ENCODE measurements around the gene ALLC.
"Not testable (repeated sequence)": the region's sequence is repeated elsewhere in the genome, so short reads cannot be mapped to it uniquely, and the experiment has no call there.

The ALLC gene

DNA sequence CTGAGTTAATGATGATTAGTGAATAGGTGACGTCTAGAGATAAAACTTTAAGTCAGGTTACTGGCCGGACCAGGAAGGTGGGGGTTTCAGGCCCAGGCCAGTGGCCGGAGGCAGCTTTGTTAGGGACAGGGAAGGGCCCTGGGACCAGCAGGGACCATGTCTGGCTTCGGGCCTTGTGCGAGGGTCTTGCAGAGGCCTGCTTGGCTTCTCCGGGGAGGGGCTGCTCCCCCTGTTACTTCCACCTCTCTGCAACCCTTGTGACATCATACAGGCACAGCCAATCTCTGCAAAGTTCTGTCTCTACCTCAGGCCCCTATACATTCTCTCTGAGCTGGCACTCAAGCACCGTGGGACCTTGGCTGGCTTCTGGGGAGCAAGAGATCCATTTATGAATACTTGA is at the start of gene ALLC:
TSS of gene ALLC (plus strand) at position 320 of the 400 bp plus-strand sequence. CDS start 12,958 bp downstream, outside the sequence.
- in situ Hi-C loops (cut with MboI; ENCODE audit: low sequenced_read_pairs) = loop anchor here (25.0 kb wide), 1 partner anchor 1546 kb away; no protein-coding TSS in a partner anchor

DNA sequence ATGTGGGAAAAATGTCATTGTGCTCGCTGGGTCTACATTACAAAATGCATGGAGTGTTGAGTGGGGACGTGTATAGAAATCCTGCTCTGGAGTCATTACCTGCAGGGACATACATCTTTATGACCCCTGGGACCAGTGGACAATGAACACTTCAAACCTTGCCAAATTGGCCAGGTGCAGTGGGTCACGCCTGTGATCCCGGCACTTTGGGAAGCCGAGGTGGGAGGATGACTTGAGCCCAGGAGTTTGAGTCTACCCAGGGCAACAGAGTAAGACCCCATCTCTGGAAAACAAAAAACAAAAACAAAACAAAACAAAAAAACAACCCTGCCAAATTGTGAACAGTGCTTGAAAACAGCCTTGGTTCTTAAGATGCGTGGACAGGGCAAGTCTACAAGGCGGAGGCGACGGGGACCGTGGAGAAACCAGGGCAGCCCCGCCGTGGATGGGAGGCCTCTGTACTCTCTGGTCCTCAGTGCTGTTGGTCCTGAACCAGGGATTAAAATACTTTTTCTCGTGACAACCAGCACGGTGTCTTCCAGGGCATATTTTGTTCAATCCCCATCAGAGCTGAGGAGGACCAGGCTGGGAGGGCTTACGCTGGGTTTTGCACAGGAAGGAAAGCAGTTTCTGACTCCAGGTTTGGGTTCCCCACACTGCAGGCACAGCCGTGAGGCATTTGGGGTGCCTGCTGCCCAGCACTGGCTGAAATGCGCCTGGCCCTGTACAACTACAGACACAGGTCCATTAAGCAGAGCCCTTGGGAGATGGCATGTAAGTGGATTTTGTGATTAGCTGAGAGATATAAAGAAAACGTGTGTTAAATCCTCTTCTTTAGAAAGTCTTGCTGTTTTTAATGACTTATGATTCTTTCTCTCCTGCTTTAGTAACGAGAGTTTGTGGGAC is 49.4 kb upstream of the ALLC start:
- in situ Hi-C loops (cut with MboI; ENCODE audit: low sequenced_read_pairs) = no loop called here

GRCh38 chr2:3609279-3609673 is 48.7 kb upstream of the ALLC start:
- in situ Hi-C loops (cut with MboI; ENCODE audit: low sequenced_read_pairs) = not testable (repeated sequence)

- in situ Hi-C loops (cut with MboI; ENCODE audit: low sequenced_read_pairs) = no loop called here
Observed at GRCh38 chr2:3610415-3610814, 47.6 kb upstream of the ALLC start.

GRCh38 chr2:3610881-3611505 is 47.0 kb upstream of the ALLC start:
- in situ Hi-C loops (cut with MboI; ENCODE audit: low sequenced_read_pairs) = no loop called here

- in situ Hi-C loops (cut with MboI; ENCODE audit: low sequenced_read_pairs) = no loop called here
Observed at GRCh38 chr2:3611589-3611988, 46.4 kb upstream of the ALLC start.

GRCh38 chr2:3612639-3613523 is 45.1 kb upstream of the ALLC start:
- in situ Hi-C loops (cut with MboI; ENCODE audit: low sequenced_read_pairs) = no loop called here

DNA sequence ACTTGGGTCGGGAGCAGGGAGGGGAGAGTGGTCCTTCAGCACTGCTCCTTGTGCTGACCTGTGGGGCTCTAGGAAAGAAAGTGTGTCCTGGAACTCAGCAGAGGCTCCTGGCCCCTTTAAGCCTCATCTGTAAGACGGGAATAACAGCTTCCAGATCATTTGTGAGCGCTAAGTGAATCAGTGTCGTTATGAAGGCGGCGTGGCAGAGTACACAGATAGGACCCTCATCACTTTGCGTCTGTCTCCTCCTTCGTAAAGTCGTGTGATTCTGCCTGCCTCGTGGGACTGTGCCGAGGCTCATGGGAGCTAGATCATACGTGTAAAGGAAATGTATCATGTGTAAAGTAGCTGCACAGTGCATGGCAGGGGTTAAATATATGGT is 44.5 kb upstream of the ALLC start:
- in situ Hi-C loops (cut with MboI; ENCODE audit: low sequenced_read_pairs) = no loop called here

- in situ Hi-C loops (cut with MboI; ENCODE audit: low sequenced_read_pairs) = not testable (repeated sequence)
Observed at GRCh38 chr2:3614743-3615142, 43.3 kb upstream of the ALLC start.

DNA sequence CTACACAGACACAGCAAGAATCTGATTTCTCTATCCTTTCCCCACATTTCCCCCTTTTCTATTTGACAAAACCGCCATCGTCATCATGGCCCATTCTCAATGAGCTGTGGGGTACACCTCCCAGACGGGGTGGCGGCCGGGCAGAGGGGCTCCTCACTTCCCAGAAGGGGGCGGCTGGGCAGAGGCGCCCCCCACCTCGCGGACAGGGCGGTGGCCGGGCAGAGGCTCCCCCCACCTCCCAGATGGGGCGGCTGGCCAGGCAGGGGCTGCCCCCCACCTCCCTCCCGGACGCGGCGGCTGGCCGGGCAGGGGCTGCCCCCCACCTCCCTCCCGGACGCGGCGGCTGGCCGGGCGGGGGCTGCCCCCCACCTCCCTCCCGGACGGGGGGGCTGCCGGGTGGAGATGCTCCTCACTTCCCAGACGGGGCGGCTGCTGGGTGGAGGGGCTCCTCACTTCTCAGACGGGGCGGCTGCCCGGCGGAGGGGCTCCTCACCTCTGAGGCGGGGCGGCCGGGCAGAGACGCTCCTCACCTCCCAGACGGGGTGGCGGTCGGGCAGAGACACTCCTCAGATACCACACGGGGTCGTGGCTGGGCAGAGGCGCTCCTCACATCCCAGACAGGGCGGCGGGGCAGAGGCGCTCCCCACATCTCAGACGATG is 42.3 kb upstream of the ALLC start:
- in situ Hi-C loops (cut with MboI; ENCODE audit: low sequenced_read_pairs) = not testable (repeated sequence)

GRCh38 chr2:3616435-3617197 is 41.4 kb upstream of the ALLC start:
- in situ Hi-C loops (cut with MboI; ENCODE audit: low sequenced_read_pairs) = not testable (repeated sequence)

DNA sequence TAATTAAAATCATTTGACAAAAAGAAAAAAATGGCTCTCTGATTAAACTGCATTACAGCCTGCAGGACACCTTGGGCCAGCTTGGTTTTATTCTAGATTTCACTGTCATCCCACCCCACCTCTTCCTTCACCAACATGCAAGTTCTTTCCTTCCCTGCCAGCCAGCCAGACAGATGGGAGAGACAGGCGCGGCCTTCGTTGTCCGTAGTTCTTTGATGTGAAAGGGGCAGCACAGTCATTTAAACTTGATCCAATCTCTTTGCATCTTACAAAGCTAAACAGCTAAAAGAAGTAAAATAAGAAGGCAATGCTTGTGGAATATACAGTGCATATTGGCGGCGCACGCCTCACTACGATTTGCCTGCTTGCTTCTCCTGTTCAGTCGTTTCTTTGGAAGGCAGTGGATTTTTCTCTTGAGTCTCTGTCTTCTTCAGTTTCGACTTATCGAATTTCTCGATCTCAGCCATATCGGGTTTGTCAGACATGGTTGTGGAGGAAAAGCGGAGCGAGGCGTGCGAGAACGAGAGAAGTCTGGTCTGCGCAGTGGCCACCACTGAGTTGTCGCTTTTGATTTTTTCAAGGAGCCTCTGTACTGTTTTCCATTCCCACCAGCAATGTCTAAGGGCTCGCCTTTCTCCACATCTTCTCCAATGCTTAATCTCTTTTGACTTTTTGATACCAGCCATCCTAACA is 40.7 kb upstream of the ALLC start:
- in situ Hi-C loops (cut with MboI; ENCODE audit: low sequenced_read_pairs) = no loop called here

GRCh38 chr2:3618367-3618766 is 39.6 kb upstream of the ALLC start:
- in situ Hi-C loops (cut with MboI; ENCODE audit: low sequenced_read_pairs) = no loop called here

GRCh38 chr2:3619033-3619432 is 39.0 kb upstream of the ALLC start:
- in situ Hi-C loops (cut with MboI; ENCODE audit: low sequenced_read_pairs) = no loop called here

DNA sequence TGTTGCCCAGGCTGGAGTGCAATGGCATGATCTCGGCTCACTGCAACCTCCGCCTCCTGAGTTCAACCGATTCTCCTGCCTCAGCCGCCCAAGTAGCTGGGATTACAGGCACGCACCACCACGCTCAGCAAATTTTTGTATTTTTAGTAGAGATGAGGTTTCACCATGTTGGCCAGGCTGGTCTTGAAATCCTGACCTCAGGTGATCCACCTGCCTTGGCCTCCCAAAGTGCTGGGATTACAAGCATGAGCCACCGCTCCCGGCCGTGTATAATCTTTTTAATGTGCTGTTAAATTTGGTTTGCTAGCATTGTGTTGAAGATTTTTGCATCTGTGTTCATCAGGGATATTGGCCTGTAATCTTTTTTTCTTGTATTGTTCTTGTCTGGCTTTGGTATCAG is 38.3 kb upstream of the ALLC start:
- in situ Hi-C loops (cut with MboI; ENCODE audit: low sequenced_read_pairs) = not testable (repeated sequence)

GRCh38 chr2:3620834-3621233 is 37.2 kb upstream of the ALLC start:
- in situ Hi-C loops (cut with MboI; ENCODE audit: low sequenced_read_pairs) = no loop called here

DNA sequence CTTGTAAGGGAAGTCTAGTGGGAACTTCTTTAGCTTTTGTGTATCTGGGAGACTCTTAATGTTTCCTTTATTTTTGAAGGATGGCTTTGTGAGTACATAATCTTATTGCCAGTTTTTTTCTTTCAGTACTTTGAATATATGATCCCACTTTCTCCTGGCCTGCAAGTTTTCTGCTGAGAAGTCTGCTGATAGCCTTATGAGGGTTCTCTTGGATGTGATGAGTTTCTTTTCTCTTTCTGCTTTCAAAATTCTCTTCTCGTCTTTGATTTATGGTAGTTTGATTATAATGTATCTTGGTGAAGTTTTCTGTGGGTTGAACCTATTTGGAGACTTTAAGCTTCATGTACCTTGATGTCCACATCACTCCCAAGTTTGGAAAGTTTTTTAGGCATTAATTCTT is 35.0 kb upstream of the ALLC start:
- in situ Hi-C loops (cut with MboI; ENCODE audit: low sequenced_read_pairs) = no loop called here

DNA sequence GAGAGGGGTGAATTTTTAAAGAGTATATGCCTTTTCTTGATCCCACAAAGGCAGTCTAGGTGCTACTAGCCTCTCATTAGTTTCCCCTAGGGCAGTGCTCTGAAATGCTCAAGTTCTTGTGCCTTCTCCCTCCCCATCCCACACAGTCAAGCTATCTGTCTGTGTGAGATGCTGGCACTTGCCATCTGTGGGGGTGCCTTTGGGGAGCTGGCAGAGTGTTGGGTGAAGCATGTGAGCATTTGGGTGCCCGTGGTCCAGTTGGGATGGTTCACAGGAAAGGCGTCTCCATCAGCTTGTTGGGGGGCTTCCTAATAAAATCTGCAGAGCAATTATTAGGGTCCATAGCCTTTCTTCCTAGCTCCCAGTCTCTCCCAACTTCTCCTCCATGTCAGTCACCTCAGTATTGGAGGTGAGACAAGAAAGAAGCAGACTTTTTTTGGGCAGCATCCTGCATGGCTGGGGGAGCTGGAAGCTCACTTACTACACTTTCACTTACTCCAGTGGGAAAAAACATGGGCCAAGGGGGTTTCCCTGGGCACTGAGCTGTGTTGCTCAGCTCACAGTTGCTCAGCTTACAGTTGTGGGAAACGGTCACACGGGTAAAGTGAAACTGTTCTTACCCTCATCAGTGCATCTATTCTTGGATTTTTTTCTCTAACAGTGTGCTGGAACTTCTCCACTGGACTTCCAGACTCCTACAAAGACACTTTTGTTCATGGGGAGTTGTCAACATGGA is 33.8 kb upstream of the ALLC start:
- in situ Hi-C loops (cut with MboI; ENCODE audit: low sequenced_read_pairs) = no loop called here

DNA sequence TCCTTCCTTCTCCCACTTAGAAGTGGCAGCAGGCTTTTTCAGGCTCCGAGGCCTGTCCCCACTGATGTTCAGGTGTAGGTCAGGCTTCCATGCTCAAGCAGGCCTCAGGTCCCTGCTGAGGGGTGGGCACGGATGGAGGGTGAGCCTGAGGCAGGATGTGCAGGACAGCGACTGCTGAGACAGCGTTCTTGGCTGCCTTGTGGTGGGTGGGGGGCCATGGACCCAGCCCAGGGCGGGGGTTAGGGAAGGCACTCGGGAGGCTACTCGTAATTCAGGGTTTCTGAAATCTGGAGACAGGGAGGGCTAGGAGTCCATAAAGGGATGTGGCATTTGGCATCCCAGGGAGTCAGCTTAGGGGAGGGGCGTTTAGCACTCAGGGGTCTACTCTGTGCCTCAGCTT is 32.8 kb upstream of the ALLC start:
- in situ Hi-C loops (cut with MboI; ENCODE audit: low sequenced_read_pairs) = no loop called here

All from HL-60/S4 (cell line).